GM18508 (cell line): ENCODE data around the gene CANT1.
"Not testable (repeated sequence)": the region's sequence is repeated elsewhere in the genome, so short reads cannot be mapped to it uniquely, and the experiment has no call there.

Experiments
- ATAC-seq: cut with Tn5 transposase; IDR thresholded peaks from one replicate; pipeline ENCODE4 v1.9.1; 2021; ENCODE audit warnings: moderate number of reproducible peaks; ENCODE audit not compliant: insufficient read depth, unreplicated experiment

CANT1 gene

DNA sequence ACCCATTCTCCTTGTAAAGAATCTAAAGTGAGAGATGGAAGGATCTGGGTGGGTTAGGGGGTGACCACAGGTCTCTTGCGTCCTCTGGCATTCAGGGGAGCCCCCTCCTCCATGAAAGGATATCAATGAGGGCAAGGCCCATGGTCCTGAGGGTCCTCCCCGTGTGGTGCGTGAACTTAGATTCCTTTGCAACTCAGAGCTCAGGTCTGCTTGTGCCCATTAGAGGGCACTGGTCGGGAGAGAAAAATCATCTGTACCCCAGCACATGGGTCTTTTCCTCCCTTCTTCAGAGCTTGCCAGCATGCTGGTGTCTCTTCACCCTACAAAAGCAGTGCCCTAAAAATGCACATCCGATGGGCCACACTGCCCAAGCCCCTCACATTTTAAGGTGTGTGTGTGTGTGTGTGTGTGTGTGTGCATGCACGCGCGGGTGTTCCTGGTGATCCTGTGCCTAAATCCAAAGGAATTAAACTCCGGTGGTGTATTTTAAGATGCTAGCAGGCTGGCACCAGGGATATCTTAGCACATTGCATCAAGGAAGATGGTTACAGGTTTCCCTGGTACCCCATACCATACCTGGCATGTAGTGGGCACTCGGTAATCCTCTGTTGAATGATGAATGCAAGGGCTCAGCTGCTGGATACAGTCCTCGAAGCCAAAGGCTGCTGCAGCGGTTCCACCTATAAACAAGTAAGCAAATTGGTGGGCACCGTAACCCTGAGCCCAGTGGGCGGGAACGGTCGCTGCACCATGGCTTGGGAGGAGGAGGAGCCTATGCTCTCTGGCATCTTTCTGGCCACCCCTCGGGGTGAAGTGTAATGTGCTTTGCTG, 19.1 kb upstream of the CANT1 start:
- no peak for ATAC-seq

DNA sequence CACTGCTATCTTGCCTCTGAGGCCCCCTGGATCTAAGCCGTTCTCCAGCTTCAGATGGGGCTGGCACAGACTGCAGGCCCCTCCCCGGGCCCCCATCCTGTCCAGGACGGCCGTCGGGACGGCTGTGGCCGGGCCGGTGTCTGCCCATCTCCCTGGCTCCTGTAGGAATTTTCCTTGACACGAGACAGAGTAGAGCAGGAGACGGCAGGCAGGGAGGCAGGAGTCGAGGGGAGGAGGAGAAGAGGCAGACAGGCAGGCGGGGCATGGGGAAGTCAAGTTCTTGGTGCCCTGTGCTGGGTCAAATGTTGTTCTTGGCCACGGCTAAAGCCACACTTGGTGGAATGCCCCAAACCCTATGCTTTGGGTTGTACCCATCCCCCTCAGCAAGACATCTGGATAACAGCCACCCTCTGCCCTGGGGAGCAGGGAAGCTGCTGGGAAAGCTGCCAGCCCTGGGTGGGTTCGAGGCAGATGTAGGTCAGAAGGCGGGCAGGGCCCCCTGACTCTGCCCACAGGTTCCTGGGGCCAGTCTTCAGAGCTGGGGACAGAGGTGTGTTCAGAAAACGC, 18.4 kb upstream of the CANT1 start:
- no peak for ATAC-seq

DNA sequence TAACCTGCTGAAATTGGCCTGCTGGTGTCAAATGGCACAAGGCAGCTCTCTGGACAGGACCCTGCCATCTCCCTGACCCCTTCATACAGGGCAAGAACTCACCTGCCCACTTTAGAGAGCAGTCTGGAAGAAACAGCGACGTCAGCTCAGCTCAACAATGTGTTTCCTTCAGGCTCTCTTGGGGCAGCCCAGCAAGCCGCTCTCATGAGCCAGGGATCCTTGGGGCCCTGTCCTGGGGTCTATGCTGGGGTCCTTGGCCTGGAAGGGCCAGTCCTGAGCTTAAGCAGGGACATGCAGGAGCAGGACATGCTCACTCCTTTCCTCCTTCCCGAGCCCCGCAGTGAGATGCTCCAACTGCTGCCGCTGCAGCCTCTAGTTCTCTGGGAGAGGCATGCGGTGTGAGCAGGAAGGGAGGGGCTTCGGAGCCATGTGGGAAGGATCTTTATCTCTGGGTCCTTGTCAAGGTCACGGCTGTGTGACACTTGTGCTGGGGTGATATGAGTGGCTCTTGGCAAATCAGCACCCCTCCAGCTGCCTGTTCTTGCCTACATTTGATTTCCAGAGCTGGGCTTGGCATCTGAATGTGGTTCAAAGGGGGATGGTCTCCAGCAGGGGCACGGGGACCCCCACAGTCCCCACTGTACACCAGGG, 17.8 kb upstream of the CANT1 start:
- ATAC-seq, result no peak

DNA sequence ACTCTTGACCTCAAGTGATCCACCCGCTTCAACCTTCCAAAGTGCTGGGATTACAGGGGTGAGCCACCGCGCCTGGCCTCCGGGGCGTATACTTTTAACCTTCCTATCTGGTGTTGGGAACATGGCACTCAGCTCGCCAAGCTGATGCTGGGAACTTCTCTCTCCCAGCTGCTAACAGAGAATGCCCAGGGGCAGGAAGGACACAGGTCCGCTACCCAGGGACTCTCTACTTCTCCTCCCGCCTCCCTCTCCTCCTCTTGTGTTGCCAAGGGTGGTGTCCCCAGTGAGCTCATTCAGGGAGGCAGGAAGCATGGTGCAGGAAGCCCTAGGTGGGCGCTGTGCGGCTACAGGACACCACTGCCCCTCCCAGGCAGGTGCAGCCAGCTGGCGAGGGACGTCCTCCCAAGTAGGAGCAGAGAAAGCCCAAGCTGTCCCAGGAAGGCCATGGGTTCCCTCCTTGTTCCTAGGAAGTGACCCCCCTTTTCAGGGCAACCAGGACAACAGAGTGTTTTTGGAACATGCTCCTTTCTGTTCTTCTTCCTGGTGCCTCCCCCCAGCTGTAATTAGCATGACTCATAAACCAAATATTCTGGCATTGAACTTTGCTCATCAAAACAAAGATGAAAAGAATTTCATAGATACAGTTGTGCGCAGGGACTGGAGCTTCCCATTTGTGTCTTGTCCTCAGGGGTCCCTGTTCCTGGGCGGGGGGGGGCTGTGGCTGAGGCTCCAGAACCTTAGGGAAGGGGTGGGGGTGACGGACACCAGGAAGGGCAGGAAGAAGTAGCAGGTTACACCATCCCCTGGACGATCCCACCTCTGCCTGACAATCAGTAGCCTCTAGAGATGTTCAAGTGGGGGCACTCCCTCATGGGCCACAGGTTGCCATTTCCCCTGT, 17.1 kb upstream of the CANT1 start:
- ATAC-seq, result no peak

DNA sequence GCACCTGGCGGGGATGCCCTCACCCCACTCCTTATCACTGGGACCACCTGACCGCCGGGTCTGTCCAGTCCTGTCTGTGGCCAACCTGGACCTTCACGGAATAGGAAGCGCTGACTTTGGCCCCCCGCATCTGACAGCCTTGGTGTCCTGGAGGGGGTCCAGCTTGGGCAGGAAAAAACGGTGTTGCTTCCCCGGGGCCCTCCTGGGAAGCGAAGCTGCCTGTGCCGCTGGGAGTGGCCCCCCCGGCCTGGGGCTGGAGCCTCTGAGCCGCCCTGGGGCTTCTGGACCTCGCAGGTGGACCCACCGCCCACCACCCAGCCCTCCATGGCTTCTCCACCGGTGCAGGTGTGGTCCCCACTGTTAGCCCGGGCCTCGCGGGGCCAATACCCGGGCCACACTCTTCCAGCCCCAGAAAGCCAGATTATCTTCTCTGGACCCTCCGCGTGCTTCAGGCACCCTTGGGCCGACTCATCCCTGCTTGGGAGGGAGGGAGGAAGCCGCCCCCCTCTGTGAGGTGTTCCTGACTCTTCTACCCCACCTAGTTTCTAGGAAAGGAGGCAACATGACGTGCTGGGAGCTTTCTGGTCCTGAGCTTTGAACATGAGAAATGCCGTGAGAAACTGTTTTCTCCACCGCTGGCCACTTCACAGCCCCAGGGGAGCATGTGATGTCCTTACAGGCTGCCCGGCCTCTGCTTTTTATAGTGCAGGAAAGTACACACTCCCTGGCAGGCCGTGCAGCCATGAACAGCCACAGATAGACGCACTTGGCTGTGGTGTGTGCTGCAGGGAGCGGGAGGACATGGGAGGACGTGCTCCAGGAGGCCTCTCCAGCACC, 15.6 kb upstream of the CANT1 start:
- no peak for ATAC-seq

DNA sequence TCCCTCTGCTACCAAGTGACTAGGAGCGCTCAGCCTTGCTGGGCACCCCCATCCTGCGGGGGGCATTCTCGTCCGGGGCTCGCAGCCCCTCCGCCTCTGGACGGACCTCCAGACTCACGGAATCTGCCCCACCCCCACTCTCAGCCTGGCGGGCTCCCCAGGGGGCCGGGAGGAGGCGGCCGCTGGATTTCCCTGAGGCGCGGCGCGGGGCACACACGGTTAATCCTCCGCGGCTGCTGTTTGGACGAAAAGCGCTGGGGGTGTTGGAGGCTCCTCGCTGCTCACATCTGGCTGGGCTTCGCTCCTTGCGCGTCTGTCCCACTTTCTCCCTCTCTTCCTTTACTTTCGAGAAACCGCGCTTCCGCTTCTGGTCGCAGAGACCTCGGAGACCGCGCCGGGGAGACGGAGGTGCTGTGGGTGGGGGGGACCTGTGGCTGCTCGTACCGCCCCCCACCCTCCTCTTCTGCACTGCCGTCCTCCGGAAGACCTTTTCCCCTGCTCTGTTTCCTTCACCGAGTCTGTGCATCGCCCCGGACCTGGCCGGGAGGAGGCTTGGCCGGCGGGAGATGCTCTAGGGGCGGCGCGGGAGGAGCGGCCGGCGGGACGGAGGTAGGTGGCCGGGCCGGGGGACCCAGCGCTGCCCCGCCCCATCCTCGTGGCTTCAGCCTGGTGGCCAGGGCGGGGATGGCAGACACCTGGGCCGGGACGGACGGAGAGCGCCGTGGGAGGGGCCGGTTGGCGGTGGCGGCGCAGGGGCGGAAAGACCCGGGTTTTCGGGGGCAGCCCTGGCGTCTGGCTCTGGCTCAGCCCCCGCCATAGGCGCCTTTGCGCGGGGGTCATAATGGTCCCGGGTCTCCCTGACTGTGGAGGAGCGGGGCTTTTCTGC, 14.6 kb upstream of the CANT1 start, which contains the start of gene C1QTNF1:
C1QTNF1 (plus strand) TSS at position 284 of the 886 bp plus-strand sequence. CDS start 19,800 bp downstream, outside the sequence.
- ATAC-seq, result no peak

DNA sequence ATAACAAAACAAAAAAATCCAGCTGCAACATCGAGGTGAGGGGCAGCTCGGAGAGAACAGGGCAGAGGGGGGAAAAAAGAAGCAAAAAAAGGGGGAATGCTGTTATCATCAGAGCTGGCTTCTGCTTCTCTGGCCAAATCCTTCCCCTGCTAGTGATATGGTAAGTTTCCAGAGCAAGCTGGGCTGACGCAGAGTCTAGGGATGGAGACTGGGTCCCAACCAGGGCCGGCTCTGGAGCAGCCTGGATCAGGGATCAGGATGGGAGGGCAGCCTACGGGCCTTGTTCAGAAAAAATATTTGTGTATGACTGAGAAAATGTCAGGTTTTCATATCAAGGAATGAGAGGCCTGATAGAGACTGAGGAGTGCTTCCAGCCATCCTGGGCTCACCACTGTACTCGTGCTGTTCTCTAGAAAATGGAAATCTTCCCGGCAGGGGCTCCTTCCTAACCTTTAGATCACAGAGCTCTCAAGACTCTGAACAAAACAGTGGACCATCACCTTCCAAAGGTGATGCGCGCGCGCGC, 13.7 kb upstream of the CANT1 start:
- ATAC-seq, result no peak

DNA sequence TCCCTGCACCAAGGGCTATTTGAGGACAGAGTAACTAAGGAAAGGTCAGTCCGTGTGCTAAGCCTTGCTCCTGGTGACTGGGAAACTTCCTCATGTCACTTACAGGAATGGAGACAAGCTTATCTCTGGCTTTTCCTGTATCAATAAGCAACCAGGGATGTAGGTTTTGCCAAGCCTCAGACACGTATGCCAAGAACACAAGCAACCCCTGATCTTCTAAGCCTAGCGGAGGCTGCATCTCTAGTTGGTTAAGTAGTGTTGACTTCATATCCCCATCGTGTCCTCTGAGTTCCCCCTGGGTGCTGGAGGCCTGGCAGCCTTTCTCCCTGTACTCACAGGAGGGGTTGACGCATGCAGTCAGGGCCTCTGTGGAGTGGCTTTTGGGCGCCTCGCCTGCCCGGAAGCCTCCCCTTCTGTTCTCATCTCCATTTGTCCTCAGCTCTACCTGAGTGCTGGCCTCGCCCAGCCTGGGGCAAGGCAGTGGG, 13.0 kb upstream of the CANT1 start:
- ATAC-seq, result no peak

DNA sequence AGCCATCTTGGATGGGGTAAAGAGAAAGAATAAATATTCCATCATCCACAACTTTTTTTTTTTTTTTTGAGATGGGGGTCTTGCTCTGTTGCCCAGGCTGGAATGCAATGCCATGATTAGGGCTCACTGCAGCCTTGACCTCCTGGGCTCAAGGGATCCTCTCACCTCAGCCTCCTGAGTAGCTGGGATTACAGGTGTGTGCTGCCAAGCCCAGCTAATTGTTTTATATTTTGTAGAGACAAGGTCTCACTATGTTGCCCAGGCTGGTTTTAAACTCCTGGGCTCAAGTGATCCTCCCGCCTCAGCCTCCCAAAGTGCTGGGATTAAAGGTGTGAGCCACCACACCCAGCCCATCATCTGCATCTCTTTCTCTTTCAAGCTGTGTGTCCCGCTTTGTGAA, 12.4 kb upstream of the CANT1 start:
- ATAC-seq, result not testable (repeated sequence)

DNA sequence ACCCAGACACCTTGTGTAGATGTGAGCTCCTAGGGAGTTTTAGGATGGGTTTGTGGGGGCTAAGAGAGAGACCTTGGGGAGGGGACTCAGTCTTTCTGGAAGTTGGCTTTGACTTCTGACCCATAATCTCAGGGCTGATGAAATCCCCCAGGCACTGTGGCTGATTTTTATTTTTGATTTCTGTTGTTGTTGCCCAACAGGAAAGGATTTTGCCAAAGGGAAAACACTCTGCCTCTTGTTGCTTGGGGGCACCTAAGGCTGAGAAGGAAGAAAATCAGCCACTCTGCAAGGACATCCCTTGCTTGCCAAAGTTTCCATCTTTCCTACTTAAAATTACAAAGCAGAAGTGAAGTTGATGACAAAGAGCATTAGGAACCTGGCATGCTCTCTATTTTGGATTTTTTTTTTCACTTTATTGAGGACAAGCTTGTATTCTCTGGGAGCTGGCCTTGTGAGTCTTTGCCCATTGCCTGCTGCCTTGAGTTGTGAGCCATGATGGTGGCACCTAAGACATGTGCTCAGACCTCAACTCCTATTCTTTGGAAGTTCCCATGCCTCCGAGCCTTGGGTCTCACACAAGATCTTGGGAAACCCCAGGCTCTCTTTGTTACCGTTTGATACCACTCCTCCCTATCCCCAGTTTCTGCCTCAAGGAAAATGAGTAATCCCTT, 11.2 kb upstream of the CANT1 start:
- no peak for ATAC-seq

DNA sequence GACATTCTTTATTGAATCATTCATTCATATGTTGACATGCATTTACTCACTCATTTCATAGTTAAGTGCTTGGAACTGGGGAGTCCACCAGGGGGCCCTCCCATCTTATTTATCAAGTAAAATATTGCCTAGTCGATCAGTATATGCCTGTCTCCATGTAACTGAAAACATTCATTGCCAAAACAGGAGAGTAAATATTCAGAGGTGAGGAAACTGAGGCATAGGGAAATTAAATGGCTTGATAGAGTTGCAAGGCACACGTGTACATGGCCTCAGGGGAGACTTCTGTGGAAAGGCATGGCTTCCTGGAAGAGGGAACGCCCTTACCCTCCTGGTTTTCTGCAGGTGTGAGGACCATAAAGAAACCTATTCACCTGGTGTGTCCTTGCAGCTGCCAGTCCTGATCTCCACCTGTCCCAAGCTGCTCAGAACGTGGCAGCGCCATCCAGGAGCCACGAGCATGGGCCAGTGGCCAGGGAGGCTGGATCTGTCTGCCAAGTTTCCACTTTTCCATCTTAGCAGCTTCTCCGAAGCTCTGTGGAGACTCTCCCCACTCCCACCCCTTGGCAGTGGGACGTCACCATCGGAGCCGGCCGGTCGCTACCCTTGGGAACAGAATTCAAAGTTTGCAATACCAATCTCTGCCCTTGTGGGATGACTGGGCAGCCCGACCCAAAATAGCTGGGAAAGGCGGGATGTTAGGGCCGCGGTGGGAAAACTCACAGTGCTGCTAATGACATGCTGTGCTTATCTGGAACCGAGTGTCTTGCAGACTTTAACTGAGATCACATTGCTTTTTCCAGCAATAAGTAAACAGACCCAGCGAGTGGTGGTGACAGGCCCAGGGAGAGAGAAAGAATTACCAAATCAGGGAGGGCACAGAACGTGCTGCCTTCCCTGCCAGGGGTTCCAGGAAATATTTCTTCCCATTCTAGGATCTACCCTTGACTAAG, 10.3 kb upstream of the CANT1 start:
- ATAC-seq, result no peak

DNA sequence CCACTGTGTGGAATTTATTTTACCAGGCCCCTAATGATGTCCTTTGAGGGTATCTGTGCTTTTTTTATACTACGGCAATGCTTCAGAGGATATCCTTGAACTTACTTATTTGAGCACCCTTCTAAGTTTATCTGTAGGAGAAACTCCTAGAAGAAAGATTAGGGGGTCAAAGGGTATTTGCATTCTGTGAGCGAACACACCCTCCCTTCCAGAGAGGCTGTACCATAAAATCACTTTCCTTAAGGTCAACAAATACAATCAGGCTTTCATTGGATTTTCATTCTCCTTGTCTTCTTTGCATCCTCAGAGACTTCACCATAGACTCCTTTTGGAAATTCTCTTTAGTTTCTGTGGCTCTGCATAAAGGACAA, 9.7 kb upstream of the CANT1 start:
- ATAC-seq, result no peak

DNA sequence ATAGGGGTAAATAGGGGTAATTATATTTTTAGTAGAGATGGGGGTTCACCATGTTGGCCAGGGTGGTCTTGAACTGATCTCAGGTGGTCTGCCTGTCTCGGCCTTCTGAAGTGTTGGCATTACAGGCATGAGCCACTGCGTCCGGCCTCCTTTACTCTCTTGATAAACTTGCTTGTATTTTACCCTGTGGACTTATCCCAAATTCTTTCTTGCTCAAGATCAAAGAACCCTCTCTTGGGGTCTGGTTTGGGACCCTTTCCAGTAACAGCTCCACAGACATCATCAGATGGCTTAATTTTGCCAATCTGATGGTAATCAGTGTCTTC, 8.8 kb upstream of the CANT1 start:
- no peak for ATAC-seq

DNA sequence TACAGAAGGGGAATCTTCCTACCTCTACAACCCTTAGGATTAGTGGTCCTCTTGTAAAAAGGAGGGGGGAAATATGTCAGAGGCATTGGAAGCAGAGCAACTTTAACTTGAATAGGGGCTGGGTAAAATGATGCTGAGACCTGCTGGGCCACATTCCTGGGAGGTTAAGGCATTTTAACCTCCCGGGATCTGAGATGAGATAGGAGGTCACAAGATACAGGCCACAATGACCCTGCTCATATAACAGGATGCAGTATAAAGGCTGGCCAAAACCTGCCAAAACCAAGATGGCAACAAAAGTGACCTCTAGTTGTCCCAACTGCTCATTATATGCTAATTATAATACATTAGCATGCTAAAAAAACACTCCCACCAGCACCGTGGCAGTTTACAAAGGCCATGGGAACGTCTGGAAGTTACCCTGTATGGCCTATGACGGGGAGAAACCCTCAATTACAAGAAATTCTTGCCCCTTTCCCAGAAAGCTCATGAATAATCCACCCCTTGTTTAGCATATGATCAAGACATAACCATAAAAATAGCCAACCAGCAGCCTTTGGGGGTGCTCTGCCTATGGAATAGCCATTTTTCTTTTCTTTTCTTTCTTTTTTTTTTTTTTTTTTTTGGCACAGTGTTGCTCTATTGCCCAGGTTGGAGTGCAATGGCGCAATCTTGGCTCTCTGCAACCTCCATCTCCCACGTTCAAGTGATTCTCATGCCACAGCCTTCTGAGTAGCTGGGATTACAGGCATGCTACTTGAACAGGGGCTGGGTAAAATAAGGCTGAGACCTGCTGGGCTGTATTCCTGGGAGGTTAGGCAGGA, 8.2 kb upstream of the CANT1 start:
- ATAC-seq, result no peak

DNA sequence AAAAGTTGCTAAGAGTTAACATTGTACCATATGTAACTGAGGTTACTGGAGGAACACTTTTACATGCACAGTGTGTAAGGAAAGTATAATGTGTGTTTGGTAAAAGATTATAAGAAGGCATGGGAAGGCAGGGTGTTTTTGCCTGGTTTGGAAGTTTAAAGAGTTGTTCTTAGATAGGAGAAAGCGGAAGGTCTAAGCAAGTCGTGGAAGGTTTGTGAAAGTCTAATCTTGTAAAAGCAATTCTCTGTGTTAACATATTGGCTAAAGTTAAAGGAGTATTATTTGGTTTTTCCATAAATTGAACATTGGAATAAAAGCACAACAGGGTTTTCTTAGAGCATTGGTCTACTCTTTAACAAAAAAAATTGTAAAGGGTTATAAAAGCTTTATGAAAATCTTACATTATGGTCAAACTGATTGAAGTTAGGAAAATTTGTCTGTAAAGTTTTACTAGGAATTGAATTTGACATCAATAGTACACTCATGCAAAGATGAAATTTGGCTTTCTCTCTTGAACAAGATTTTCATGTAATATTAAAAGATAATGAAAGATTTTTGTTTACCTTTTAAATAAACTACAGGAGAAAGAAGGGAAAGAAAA, 4.7 kb upstream of the CANT1 start:
- no peak for ATAC-seq
